Measurements from ENCODE around the gene SOX13. TPM values are rescaled to one million over a fixed set of nuclear protein-coding genes. Genes with fewer than 3 reads are reported as not detected.
"Not testable (repeated sequence)": the region's sequence is repeated elsewhere in the genome, so short reads cannot be mapped to it uniquely, and the experiment has no call there.

The SOX13 gene
- total and polyA plus RNA-seq, 7 experiments from 2014 or later = 0.24 to 10.1 (median 0.85) TPM; not detected in 2

DNA sequence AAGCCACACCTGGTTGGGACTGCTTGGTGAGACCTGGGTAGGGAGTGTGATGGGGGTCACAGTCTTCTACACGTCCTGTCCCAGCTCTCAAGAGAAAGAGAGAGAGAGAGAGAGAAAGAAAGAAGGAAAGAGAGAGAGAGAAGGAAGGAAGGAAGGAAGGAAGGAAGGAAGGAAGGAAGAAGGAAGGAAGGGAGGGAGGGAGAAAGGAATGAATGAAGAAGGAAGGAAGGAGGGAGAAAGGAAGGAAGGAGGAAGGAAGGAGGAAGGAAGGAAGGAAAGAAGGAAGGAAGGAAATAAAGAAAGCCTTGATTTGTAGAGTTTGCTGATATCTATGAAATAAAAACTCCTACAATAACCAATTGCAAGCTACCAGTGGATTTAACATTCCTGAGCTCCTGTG is 28.5 kb upstream of the SOX13 start:
- Histone ChIP-seq H3K27me3 (ENCODE audit: control insufficient read depth in 2 of 2, insufficient read depth in 2 of 2, low read length in 2 of 2) (no peaks in the 10 kb centered on the region), H3K4me1 (ENCODE audit: control insufficient read depth in 2 of 2, insufficient read depth in 2 of 2, low read length in 2 of 2) (no peaks in the 10 kb centered on the region), H3K27ac (ENCODE audit: low read depth, low read length) (no peak overlapping the region), H3K9me3 (ENCODE audit: control insufficient read depth in 2 of 3, low read length in 3 of 3) (no peaks in the 10 kb centered on the region), H3K4me3 (ENCODE audit: low read length) (no peak overlapping the region), H3K36me3 (ENCODE audit: control insufficient read depth in 2 of 3, insufficient read depth in 3 of 3, low read length in 3 of 3) (no peaks in the 10 kb centered on the region)
- no peak overlapping the region for H3K4me3 Mint-ChIP-seq
- no peaks in the 10 kb centered on the region for H3K4me1 Mint-ChIP-seq
- H3K27ac Mint-ChIP-seq = no peak overlapping the region
- H3K27me3 Mint-ChIP-seq = peaks cover 0 to 5% (median 0%) of the 10 kb centered on the region in 5 donors
- CTCF ChIA-PET = no interaction called here
- ATAC-seq (no peak), DNase-seq (no peak)
- POLR2A ChIA-PET = interaction anchor here (0.7 kb wide), 1 partner anchor 19 kb away, joined by 5 read pairs; no protein-coding TSS in a partner anchor
- H3K9me3 Mint-ChIP-seq = peaks cover 0 to 5% (median 0%) of the 10 kb centered on the region in 11 donors
- intact Hi-C loops (cut with micrococcal nuclease) = no loop called here
- no peaks in the 10 kb centered on the region for H3K36me3 Mint-ChIP-seq

DNA sequence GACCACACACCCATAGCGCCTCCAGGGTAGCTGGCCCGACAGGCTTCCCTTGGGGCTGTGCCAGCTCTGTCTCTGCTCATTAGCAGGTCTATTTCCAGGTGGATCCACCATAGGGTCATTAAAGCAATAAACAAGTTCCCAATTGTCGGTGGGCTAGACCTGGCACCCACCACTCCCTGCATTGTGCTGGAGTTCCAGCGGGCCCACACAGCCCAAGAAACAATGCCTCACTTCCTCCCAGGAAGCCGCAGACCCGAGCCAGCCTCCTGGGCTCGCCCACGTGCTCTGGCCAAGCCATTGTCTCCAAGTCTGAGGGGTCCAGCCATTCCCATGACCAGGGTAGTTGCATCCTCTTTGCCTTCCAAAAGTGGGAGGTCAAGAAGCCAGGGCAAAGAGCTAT is 27.5 kb upstream of the SOX13 start:
- POLR2A ChIA-PET = no interaction called here
- no peak for ATAC-seq
- Histone ChIP-seq H3K4me3 (ENCODE audit: low read length) (no peak overlapping the region), H3K36me3 (ENCODE audit: control insufficient read depth in 2 of 3, insufficient read depth in 3 of 3, low read length in 3 of 3) (no peaks in the 10 kb centered on the region), H3K9me3 (ENCODE audit: control insufficient read depth in 2 of 3, low read length in 3 of 3) (no peaks in the 10 kb centered on the region), H3K27ac (ENCODE audit: low read depth, low read length) (no peak overlapping the region), H3K4me1 (ENCODE audit: control insufficient read depth in 2 of 2, insufficient read depth in 2 of 2, low read length in 2 of 2) (no peaks in the 10 kb centered on the region), H3K27me3 (ENCODE audit: control insufficient read depth in 2 of 2, insufficient read depth in 2 of 2, low read length in 2 of 2) (no peaks in the 10 kb centered on the region)
- Mint-ChIP-seq H3K4me3 (no peak overlapping the region), H3K9me3 (peaks cover 0 to 5% (median 0%) of the 10 kb centered on the region in 11 donors), H3K36me3 (no peaks in the 10 kb centered on the region), H3K4me1 (no peaks in the 10 kb centered on the region), H3K27me3 (peaks cover 0 to 5% (median 0%) of the 10 kb centered on the region in 5 donors), H3K27ac (no peak overlapping the region)
- DNase-seq = no peak
- CTCF ChIA-PET = interaction anchor here (0.8 kb wide), 1 partner anchor 131 kb away, joined by 3 read pairs; no protein-coding TSS in a partner anchor
- intact Hi-C loops (cut with micrococcal nuclease) = no loop called here

DNA sequence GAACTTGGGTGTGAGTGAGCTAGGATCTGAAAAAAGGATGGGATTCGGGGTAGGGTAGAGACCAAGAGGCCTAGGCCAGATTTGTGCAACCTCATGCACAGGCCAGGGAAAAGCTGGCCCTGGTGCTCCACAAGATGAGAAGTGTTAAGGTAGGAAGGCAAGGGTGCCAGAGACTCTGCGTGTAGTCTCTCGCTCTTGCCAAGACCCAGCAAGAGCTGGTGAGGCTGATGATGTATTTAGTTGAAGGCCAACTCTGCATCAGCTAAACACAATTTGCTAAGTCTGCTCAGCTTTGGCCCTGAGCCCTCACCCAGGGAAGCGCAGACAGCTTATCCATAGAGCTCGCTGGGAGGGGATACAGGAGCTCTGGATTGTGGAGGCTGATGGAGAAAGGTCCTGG is 26.6 kb upstream of the SOX13 start:
- H3K27me3 ChIP-seq (ENCODE audit: control insufficient read depth in 2 of 2, insufficient read depth in 2 of 2, low read length in 2 of 2) = no peaks in the 10 kb centered on the region
- H3K9me3 ChIP-seq (ENCODE audit: control insufficient read depth in 2 of 3, low read length in 3 of 3) = no peaks in the 10 kb centered on the region
- no peaks in the 10 kb centered on the region for H3K4me1 Mint-ChIP-seq
- no peak overlapping the region for H3K27ac ChIP-seq (ENCODE audit: low read depth, low read length)
- H3K9me3 Mint-ChIP-seq = peaks cover 0 to 5% (median 0%) of the 10 kb centered on the region in 11 donors
- H3K4me1 ChIP-seq (ENCODE audit: control insufficient read depth in 2 of 2, insufficient read depth in 2 of 2, low read length in 2 of 2) = no peaks in the 10 kb centered on the region
- intact Hi-C loops (cut with micrococcal nuclease) = no loop called here
- H3K36me3 Mint-ChIP-seq = no peaks in the 10 kb centered on the region
- ChIA-PET CTCF (interaction anchor here (0.8 kb wide), 1 partner anchor 131 kb away, joined by 3 read pairs; no protein-coding TSS in a partner anchor), POLR2A (no interaction called here)
- H3K27me3 Mint-ChIP-seq = peaks cover 0 to 5% (median 0%) of the 10 kb centered on the region in 5 donors
- H3K4me3 Mint-ChIP-seq = no peak overlapping the region
- H3K36me3 ChIP-seq (ENCODE audit: control insufficient read depth in 2 of 3, insufficient read depth in 3 of 3, low read length in 3 of 3) = no peaks in the 10 kb centered on the region
- ATAC-seq (no peak), DNase-seq (no peak)
- no peak overlapping the region for H3K4me3 ChIP-seq (ENCODE audit: low read length)
- no peak overlapping the region for H3K27ac Mint-ChIP-seq

DNA sequence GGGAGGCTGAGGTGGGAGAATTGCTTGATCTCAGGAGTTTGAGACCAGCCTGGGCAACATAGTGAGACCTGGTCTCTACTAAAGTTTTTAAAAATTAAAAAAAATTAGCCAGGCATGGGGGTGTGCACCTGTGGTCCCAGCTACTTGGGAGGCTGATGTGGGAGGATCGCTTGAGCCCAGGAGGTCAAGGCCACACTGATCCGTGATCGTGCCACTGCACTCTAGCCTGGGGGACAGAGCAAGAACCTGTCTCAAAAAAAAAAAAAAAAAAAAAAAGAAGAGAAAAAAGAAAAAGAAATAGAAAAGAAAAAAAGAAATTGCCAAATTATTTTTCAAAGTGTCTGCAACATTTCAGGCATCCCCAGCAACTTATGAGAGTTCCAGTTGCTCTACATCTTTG is 24.1 kb upstream of the SOX13 start:
- H3K4me3 ChIP-seq (ENCODE audit: low read length); H3K27me3 Mint-ChIP-seq; H3K9me3 Mint-ChIP-seq; DNase-seq; ATAC-seq; H3K27ac ChIP-seq (ENCODE audit: low read depth, low read length); H3K4me1 ChIP-seq (ENCODE audit: control insufficient read depth in 2 of 2, insufficient read depth in 2 of 2, low read length in 2 of 2); H3K27me3 ChIP-seq (ENCODE audit: control insufficient read depth in 2 of 2, insufficient read depth in 2 of 2, low read length in 2 of 2); H3K4me1 Mint-ChIP-seq; CTCF ChIA-PET; H3K36me3 ChIP-seq (ENCODE audit: control insufficient read depth in 2 of 3, insufficient read depth in 3 of 3, low read length in 3 of 3); H3K27ac Mint-ChIP-seq; H3K36me3 Mint-ChIP-seq; intact Hi-C loops (cut with micrococcal nuclease); H3K9me3 ChIP-seq (ENCODE audit: control insufficient read depth in 2 of 3, low read length in 3 of 3); H3K4me3 Mint-ChIP-seq: not testable (repeated sequence)
- POLR2A ChIA-PET = interaction anchor here (0.6 kb wide), 1 partner anchor 971 kb away, joined by 3 read pairs; no protein-coding TSS in a partner anchor

DNA sequence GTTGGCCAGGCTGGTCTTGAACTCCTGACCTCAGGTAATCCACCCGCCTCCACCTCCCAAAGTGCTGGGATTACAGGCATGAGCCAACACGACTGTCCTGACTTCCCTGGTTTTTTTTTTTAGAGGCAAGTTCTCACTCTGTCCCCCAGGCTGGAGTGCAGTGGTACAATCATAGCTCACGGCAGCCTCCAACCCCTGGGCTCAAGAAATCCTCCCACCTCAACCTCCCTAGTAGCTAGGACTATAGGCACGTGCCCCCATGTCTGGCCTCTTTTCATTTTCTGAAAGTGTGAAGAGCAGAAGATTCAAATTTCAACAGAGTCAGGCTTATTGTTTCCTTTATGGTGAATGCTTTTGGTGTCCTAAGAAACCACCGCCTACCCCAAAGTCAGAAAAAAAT is 21.7 kb upstream of the SOX13 start:
- no peak overlapping the region for H3K27ac Mint-ChIP-seq
- no peak overlapping the region for H3K4me3 ChIP-seq (ENCODE audit: low read length)
- H3K9me3 ChIP-seq (ENCODE audit: control insufficient read depth in 2 of 3, low read length in 3 of 3) = no peaks in the 10 kb centered on the region
- no peak for DNase-seq
- ChIA-PET CTCF (no interaction called here), POLR2A (no interaction called here)
- no peaks in the 10 kb centered on the region for H3K4me1 ChIP-seq (ENCODE audit: control insufficient read depth in 2 of 2, insufficient read depth in 2 of 2, low read length in 2 of 2)
- H3K27me3 ChIP-seq (ENCODE audit: control insufficient read depth in 2 of 2, insufficient read depth in 2 of 2, low read length in 2 of 2) = no peaks in the 10 kb centered on the region
- peaks cover 0 to 8% (median 0%) of the 10 kb centered on the region in 5 donors for H3K27me3 Mint-ChIP-seq
- no peak overlapping the region for H3K4me3 Mint-ChIP-seq
- ATAC-seq = no peak
- no peak overlapping the region for H3K27ac ChIP-seq (ENCODE audit: low read depth, low read length)
- no peaks in the 10 kb centered on the region for H3K4me1 Mint-ChIP-seq
- H3K36me3 Mint-ChIP-seq = no peaks in the 10 kb centered on the region
- intact Hi-C loops (cut with micrococcal nuclease) = no loop called here
- no peaks in the 10 kb centered on the region for H3K36me3 ChIP-seq (ENCODE audit: control insufficient read depth in 2 of 3, insufficient read depth in 3 of 3, low read length in 3 of 3)
- H3K9me3 Mint-ChIP-seq = no peaks in the 10 kb centered on the region

DNA sequence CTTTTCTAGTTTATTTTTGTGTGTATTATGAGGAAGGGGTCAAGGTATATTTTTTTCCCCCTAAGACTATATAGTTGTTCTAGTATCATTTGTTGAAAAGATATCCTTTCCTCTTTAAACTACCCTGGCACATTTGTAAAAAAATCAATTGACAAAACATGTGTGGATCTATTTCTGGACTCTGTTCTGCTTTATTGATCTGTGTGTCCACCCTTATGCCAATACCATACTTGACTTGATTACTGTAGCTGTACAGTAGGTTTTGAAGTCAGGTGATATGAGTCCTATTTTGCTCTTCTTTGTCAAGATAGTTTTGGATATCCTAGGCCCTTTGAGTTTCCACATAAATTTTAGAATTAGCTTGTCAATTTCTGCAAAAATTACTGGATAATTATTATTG is 21.2 kb upstream of the SOX13 start:
- ATAC-seq = no peak
- no peaks in the 10 kb centered on the region for H3K9me3 Mint-ChIP-seq

DNA sequence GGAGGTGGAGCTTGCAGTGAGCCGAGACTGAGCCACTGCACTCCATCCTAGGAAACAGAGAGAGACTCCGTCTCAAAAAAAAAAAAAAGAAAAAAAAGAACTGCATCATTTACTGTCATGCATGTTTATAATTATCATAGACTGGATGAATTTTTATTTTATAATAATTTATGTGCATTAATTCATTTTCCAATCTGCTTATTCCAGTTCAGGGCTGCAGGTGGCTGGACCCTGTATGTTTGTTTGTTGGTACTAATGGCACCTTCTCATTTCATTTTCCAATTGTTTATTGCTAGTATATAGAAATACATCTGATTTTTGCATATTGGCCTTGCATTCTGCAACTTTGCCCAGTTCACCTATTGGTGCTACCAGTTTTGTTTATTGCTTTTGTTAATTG is 19.0 kb upstream of the SOX13 start:
- no peaks in the 10 kb centered on the region for H3K27me3 ChIP-seq (ENCODE audit: control insufficient read depth in 2 of 2, insufficient read depth in 2 of 2, low read length in 2 of 2)
- no peaks in the 10 kb centered on the region for H3K4me1 Mint-ChIP-seq
- no peak overlapping the region for H3K27ac Mint-ChIP-seq
- H3K27ac ChIP-seq (ENCODE audit: low read depth, low read length) = no peak overlapping the region
- H3K4me3 Mint-ChIP-seq = no peak overlapping the region
- ATAC-seq (no peak), DNase-seq (no peak)
- no peaks in the 10 kb centered on the region for H3K36me3 Mint-ChIP-seq
- CTCF ChIA-PET = no interaction called here
- no peaks in the 10 kb centered on the region for H3K36me3 ChIP-seq (ENCODE audit: control insufficient read depth in 2 of 3, insufficient read depth in 3 of 3, low read length in 3 of 3)
- no peak overlapping the region for H3K4me3 ChIP-seq (ENCODE audit: low read length)
- H3K4me1 ChIP-seq (ENCODE audit: control insufficient read depth in 2 of 2, insufficient read depth in 2 of 2, low read length in 2 of 2) = no peaks in the 10 kb centered on the region
- H3K27me3 Mint-ChIP-seq = peaks cover 0 to 8% (median 0%) of the 10 kb centered on the region in 5 donors
- H3K9me3 Mint-ChIP-seq = no peaks in the 10 kb centered on the region
- no peaks in the 10 kb centered on the region for H3K9me3 ChIP-seq (ENCODE audit: control insufficient read depth in 2 of 3, low read length in 3 of 3)
- intact Hi-C loops (cut with micrococcal nuclease) = no loop called here
- POLR2A ChIA-PET = no interaction called here

More for the DNA sequence above, 21.2 kb upstream of the SOX13 start:
- no peak overlapping the region for H3K4me3 ChIP-seq (ENCODE audit: low read length)
- H3K4me1 ChIP-seq (ENCODE audit: control insufficient read depth in 2 of 2, insufficient read depth in 2 of 2, low read length in 2 of 2) = no peaks in the 10 kb centered on the region
- Mint-ChIP-seq H3K4me1 (no peaks in the 10 kb centered on the region), H3K4me3 (no peak overlapping the region), H3K27me3 (peaks cover 0 to 8% (median 0%) of the 10 kb centered on the region in 5 donors), H3K27ac (no peak overlapping the region), H3K36me3 (no peaks in the 10 kb centered on the region)
- intact Hi-C loops (cut with micrococcal nuclease) = no loop called here
- H3K27me3 ChIP-seq (ENCODE audit: control insufficient read depth in 2 of 2, insufficient read depth in 2 of 2, low read length in 2 of 2) = no peaks in the 10 kb centered on the region
- no peaks in the 10 kb centered on the region for H3K9me3 ChIP-seq (ENCODE audit: control insufficient read depth in 2 of 3, low read length in 3 of 3)
- CTCF ChIA-PET = no interaction called here
- POLR2A ChIA-PET = interaction anchor here (0.8 kb wide), 1 partner anchor 951 kb away, joined by 3 read pairs; no protein-coding TSS in a partner anchor
- H3K36me3 ChIP-seq (ENCODE audit: control insufficient read depth in 2 of 3, insufficient read depth in 3 of 3, low read length in 3 of 3) = no peaks in the 10 kb centered on the region
- DNase-seq = no peak
- H3K27ac ChIP-seq (ENCODE audit: low read depth, low read length) = no peak overlapping the region
